B cell (primary cell): ENCODE results near the gene PLCB1. TPM values are rescaled to one million over a fixed set of nuclear protein-coding genes. Genes with fewer than 3 reads are reported as not detected.

ENCODE experiments used
- ATAC-seq: fragments of 200-7000 bp; cut with Tn5 transposase; one replicate; pipeline ENCODE4 v1.10.0; 2021; ENCODE audit warnings: low read depth, mild to moderate bottlenecking, moderate number of reproducible peaks, moderate library complexity
- CTCF ChIA-PET: fragments of 350-600 bp; sonication (Branson Sonifier 250); formaldehyde crosslinking; loops from one replicate; lab custom pipeline; 2021; ENCODE audit warnings: antibody characterized with exemption, inconsistent platforms; lab: Charles Lee
- POLR2A ChIA-PET: fragments of 350-600 bp; sonication (Branson Sonifier 250); formaldehyde crosslinking; loops from one replicate; lab custom pipeline; 2021; ENCODE audit warnings: antibody characterized with exemption; lab: Charles Lee
- DNase-seq: peaks from one replicate; pipeline ENCODE4 v3.0.0; 2013
- H2AFZ ChIP-seq: 2 replicates; pipeline ENCODE4 v1.6.1; 2012; ENCODE audit warnings: mild to moderate bottlenecking, low read depth, low read length; ENCODE audit not compliant: insufficient read depth, poor library complexity, severe bottlenecking
- H3K27ac ChIP-seq, 2 donors: 1 replicate in 1 of 2; 2 replicates in 1 of 2; pipeline ENCODE4 v1.5.1; 2012 to 2013; ENCODE audit warnings: low read length in 2 of 2, mild to moderate bottlenecking in 2 of 2, moderate library complexity in 1 of 2
- H3K27me3 ChIP-seq, 4 experiments: fragments of 200-600 bp in 1 of 4; sonication (generic) in 1 of 4; replicated peaks in 1 of 4; 1 replicate in 2 of 4; 2 replicates in 2 of 4; pipeline versions ENCODE4 v1.6.1 to v1.7.0; 2013 to 2016; ENCODE audit warnings: low read length in 3 of 4, mild to moderate bottlenecking in 2 of 4, mixed read lengths in 1 of 4, moderate library complexity in 1 of 4; ENCODE audit not compliant: insufficient read depth in 4 of 4, control insufficient read depth in 3 of 4; ENCODE audit errors: control extremely low read depth in 1 of 4
- H3K36me3 ChIP-seq, 2 experiments: replicated peaks in 1 of 2; 1 replicate in 1 of 2; 2 replicates in 1 of 2; pipeline versions ENCODE4 v1.6.1 to v1.7.1; 2013; ENCODE audit warnings: low read length in 1 of 2; ENCODE audit not compliant: insufficient read depth in 2 of 2, control insufficient read depth in 1 of 2; ENCODE audit errors: control extremely low read depth in 1 of 2, extremely low read depth in 1 of 2
- H3K4me1 ChIP-seq, 2 donors: fragments of 200-600 bp in 1 of 2; sonication (generic) in 1 of 2; 1 replicate in 1 of 2; 2 replicates in 1 of 2; pipeline versions ENCODE4 v1.5.1 to v1.6.1; 2013 to 2017; ENCODE audit warnings: low read length in 2 of 2; ENCODE audit not compliant: control insufficient read depth in 2 of 2, insufficient read depth in 2 of 2
- H3K4me2 ChIP-seq: replicated peaks from 2 replicates; pipeline ENCODE3; 2012; ENCODE audit warnings: mild to moderate bottlenecking, low read depth, low read length; ENCODE audit not compliant: poor library complexity, severe bottlenecking
- H3K4me3 ChIP-seq, 5 experiments: fragments of 200-600 bp in 1 of 5; sonication (generic) in 1 of 5; 1 replicate in 3 of 5; 2 replicates in 2 of 5; pipeline versions ENCODE4 v1.5.1 to v1.7.0; 2011 to 2016; ENCODE audit warnings: low read length in 4 of 5, mild to moderate bottlenecking in 4 of 5, low read depth in 2 of 5, control low read depth in 1 of 5, moderate library complexity in 1 of 5; ENCODE audit not compliant: insufficient read depth in 1 of 5; ENCODE audit errors: control extremely low read depth in 1 of 5, extremely low read depth in 1 of 5
- H3K79me2 ChIP-seq: fragments of 200-600 bp; sonication (generic); one replicate; pipeline ENCODE4 v1.6.0; 2016; ENCODE audit warnings: low read length; ENCODE audit not compliant: control insufficient read depth, insufficient read depth
- H3K9ac ChIP-seq: fragments of 200-600 bp; sonication (generic); 2 replicates; pipeline ENCODE4 v1.6.1; 2017; ENCODE audit warnings: mild to moderate bottlenecking, low read length, moderate library complexity
- H3K9me3 ChIP-seq, 3 donors: one replicate each; pipeline versions ENCODE4 v1.6.1 to v1.7.1; 2013; ENCODE audit warnings: low read length in 2 of 3; ENCODE audit not compliant: control insufficient read depth in 2 of 3, insufficient read depth in 1 of 3; ENCODE audit errors: control extremely low read depth in 1 of 3
- H4K20me1 ChIP-seq: 2 replicates; pipeline ENCODE4 v1.6.0; 2012; ENCODE audit warnings: mild to moderate bottlenecking, low read length; ENCODE audit not compliant: insufficient read depth, control insufficient read depth, poor library complexity, severe bottlenecking
- H3K27ac Mint-ChIP-seq: one replicate; pipeline ENCODE4 v1.8.0; 2021; ENCODE audit warnings: mixed read lengths
- H3K27me3 Mint-ChIP-seq: one replicate; pipeline ENCODE4 v1.8.0; 2021; ENCODE audit warnings: mixed read lengths
- H3K4me1 Mint-ChIP-seq: one replicate; pipeline ENCODE4 v1.8.0; 2021; ENCODE audit warnings: mixed read lengths
- H3K4me3 Mint-ChIP-seq: one replicate; pipeline ENCODE4 v1.8.0; 2021; ENCODE audit warnings: mixed read lengths
- H3K9me3 Mint-ChIP-seq: one replicate; pipeline ENCODE4 v1.8.0; 2022; ENCODE audit warnings: mixed read lengths; ENCODE audit not compliant: insufficient read depth
- EZH2 ChIP-seq: IDR thresholded peaks from 2 replicates; pipeline ENCODE4 v1.6.1; 2012; ENCODE audit warnings: borderline replicate concordance, low read depth, mild to moderate bottlenecking, moderate library complexity, low read length; ENCODE audit not compliant: insufficient read depth, poor library complexity, severe bottlenecking
- WGBS: methylation state at CpG from one replicate; pipeline ENCODE4 v1.1.5; 2013; ENCODE audit warnings: missing lambda C conversion rate; ENCODE audit not compliant: insufficient coverage; 5-methylcytosine and 5-hydroxymethylcytosine counted together
- intact Hi-C: fragments of 100-400 bp; cut with micrococcal nuclease; formaldehyde crosslinking; loops from one replicate; pipeline ENCODE4 v1.10.0; 2022
- polyA plus RNA-seq: library from polyadenylated mRNA; depleted of rRNA; stranded (reverse); fragments of >200 nt; gene quantifications from 2 replicates; pipeline ENCODE4 v1.2.3, GENCODE V29; 2012
- total RNA-seq, 2 donors: library from RNA; stranded (reverse); fragments of 120-200 nt in 1 of 2; gene quantifications; 1 replicate in 1 of 2; 2 replicates in 1 of 2; pipeline versions ENCODE4 v1.2.3 to v1.2.4, GENCODE V29; 2013 to 2022
- TF ChIP-seq, protein P1 (sequence below): fragments of 200-600 bp; IDR thresholded peaks from one replicate; pipeline ENCODE4 v1.8.0; 2022; ENCODE audit warnings: antibody characterized with exemption, mild to moderate bottlenecking

PLCB1 gene
- total and polyA plus RNA-seq, 2 donors (not counting 1 experiment from before 2014, with no cell fraction given) = 0.18 to 0.47 TPM

DNA sequence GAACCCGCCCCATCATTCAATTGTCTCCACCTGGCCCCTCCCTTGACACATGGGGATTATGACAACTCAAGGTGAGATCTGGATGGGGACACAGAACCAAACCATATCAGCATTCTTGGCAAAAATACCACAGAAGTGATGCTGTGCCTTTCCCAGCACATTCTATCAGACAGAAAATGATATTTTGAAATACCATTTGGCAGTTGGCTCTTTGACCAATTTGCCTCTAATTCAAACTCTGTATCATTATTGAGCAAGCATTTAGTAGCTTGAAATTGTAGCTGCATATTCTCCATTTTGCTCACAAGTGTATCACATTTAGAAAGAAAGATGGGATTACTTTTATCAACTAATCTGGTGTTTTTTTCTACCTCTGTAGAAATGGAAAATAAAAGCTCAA, 64.0 kb downstream of the PLCB1 start:
- intact Hi-C loops = no loop called here
- H3K4me3 ChIP-seq = no peak overlapping the region
- H3K79me2 ChIP-seq = no peaks in the 10 kb centered on the region
- H2AFZ ChIP-seq = no peak overlapping the region
- ATAC-seq = no peak
- H3K27ac ChIP-seq = no peak overlapping the region
- H3K27me3 Mint-ChIP-seq = no peaks in the 10 kb centered on the region
- no peaks in the 10 kb centered on the region for H3K4me1 ChIP-seq
- WGBS = 60% methylated on average over 1 of the region's 1 CpG
- POLR2A ChIA-PET = no interaction called here
- H3K9ac ChIP-seq = no peak overlapping the region
- no peaks in the 10 kb centered on the region for H3K27me3 ChIP-seq
- H3K4me2 ChIP-seq = no peak overlapping the region
- no peaks in the 10 kb centered on the region for H4K20me1 ChIP-seq
- no peak overlapping the region for H3K27ac Mint-ChIP-seq
- no peak overlapping the region for H3K4me3 Mint-ChIP-seq
- no peak for DNase-seq
- no peaks in the 10 kb centered on the region for H3K36me3 ChIP-seq
- peaks cover 1% of the 10 kb centered on the region for H3K9me3 Mint-ChIP-seq
- H3K9me3 ChIP-seq = peaks cover 0 to 4% (median 0%) of the 10 kb centered on the region in 3 donors
- TF ChIP-seq, protein P1, sequence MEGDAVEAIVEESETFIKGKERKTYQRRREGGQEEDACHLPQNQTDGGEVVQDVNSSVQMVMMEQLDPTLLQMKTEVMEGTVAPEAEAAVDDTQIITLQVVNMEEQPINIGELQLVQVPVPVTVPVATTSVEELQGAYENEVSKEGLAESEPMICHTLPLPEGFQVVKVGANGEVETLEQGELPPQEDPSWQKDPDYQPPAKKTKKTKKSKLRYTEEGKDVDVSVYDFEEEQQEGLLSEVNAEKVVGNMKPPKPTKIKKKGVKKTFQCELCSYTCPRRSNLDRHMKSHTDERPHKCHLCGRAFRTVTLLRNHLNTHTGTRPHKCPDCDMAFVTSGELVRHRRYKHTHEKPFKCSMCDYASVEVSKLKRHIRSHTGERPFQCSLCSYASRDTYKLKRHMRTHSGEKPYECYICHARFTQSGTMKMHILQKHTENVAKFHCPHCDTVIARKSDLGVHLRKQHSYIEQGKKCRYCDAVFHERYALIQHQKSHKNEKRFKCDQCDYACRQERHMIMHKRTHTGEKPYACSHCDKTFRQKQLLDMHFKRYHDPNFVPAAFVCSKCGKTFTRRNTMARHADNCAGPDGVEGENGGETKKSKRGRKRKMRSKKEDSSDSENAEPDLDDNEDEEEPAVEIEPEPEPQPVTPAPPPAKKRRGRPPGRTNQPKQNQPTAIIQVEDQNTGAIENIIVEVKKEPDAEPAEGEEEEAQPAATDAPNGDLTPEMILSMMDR = no peak
- no peak for TF ChIP-seq EZH2
- CTCF ChIA-PET = no interaction called here
- no peaks in the 10 kb centered on the region for H3K4me1 Mint-ChIP-seq

DNA sequence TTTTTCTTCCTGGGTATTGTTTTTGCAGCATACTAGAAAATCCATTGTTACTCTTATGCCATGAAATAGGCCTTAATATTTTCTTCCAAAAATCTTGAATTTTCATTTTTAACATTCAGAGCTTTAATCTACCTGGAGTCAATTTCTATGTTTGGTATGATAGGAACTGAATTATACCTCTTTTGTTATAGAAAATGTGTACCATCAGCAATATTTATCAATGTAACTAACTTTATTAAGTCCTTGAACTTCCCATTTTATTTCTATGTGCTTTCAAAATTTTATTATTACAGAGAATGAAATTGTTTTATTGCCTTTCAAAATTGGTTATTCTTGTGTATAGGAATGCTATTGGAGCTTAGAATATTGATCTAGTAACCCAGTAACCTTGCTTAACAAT, 68.2 kb downstream of the PLCB1 start:
- H3K9ac ChIP-seq = no peak overlapping the region
- Mint-ChIP-seq H3K27me3 (no peaks in the 10 kb centered on the region), H3K4me1 (no peaks in the 10 kb centered on the region), H3K4me3 (no peak overlapping the region), H3K27ac (no peak overlapping the region), H3K9me3 (no peaks in the 10 kb centered on the region)
- H3K36me3 ChIP-seq = no peaks in the 10 kb centered on the region
- ATAC-seq = no peak
- no peaks in the 10 kb centered on the region for H3K4me1 ChIP-seq
- H3K79me2 ChIP-seq = no peaks in the 10 kb centered on the region
- H3K4me2 ChIP-seq = no peak overlapping the region
- POLR2A ChIA-PET = no interaction called here
- TF ChIP-seq, protein P1 = no peak
- no peak for TF ChIP-seq EZH2
- no peaks in the 10 kb centered on the region for H3K27me3 ChIP-seq
- DNase-seq = no peak
- CTCF ChIA-PET = no interaction called here
- H4K20me1 ChIP-seq = no peaks in the 10 kb centered on the region
- H3K9me3 ChIP-seq = peaks cover 0 to 4% (median 0%) of the 10 kb centered on the region in 3 donors
- intact Hi-C loops = no loop called here
- H3K4me3 ChIP-seq = no peak overlapping the region
- H3K27ac ChIP-seq = no peak overlapping the region
- H2AFZ ChIP-seq = no peak overlapping the region
